H1 (cell line): ENCODE results near the gene PTH1R. TPM values are rescaled to one million over a fixed set of nuclear protein-coding genes. Genes with fewer than 3 reads are reported as not detected.

Source experiments
- JUND ChIP-seq: IDR thresholded peaks from 2 replicates; pipeline ENCODE4 v1.6.1; 2011; ENCODE audit warnings: mild to moderate bottlenecking, improper control_type of control experiment, low read length
- POU5F1 ChIP-seq: IDR thresholded peaks from 2 replicates; pipeline ENCODE4 v1.6.1; 2011; ENCODE audit warnings: low read depth, mild to moderate bottlenecking, low read length, moderate library complexity
- SP1 ChIP-seq: IDR thresholded peaks from 2 replicates; pipeline ENCODE4 v1.6.1; 2011; ENCODE audit warnings: low read depth, low read length
- TCF12 ChIP-seq: IDR thresholded peaks from 2 replicates; pipeline ENCODE4 v1.6.1; 2011; ENCODE audit warnings: low read depth, mild to moderate bottlenecking, low read length
- polyA plus RNA-seq, 7 experiments: library from polyadenylated mRNA; depleted of rRNA in 3 of 7; stranded (reverse) in 5 of 7; unstranded in 2 of 7; fragments of >200 nt in 5 of 7; fragments of 200-250 nt in 2 of 7; gene quantifications; 1 replicate in 5 of 7; 2 replicates in 1 of 7; 4 replicates in 1 of 7; pipeline versions ENCODE4 v1.2.1 to v1.2.3, GENCODE V29; 2011 to 2013; ENCODE audit warnings: missing spikeins in 2 of 7, mixed read lengths in 2 of 7
- total RNA-seq: library from RNA; stranded (reverse); fragmentation: NEBNext Ultra II Directional; extraction: Animal tissue kit (Norgen Biotek cat#: 25700); gene quantifications from 2 replicates; pipeline ENCODE4 v1.2.1, GENCODE V29; 2021
- TF ChIP-seq, protein P1 (sequence below): fragments of 300-600 bp; sonication (generic); IDR thresholded peaks from 2 replicates; pipeline ENCODE4 v1.7.1; 2012; ENCODE audit warnings: low read length, moderate library complexity, mild to moderate bottlenecking, inconsistent platforms; ENCODE audit not compliant: insufficient replicate concordance

PTH1R gene
- total and polyA plus RNA-seq, 2 of the 8 experiments (the other 6 are each of a cell fraction or from before 2014, with no cell fraction given), result 0.57 to 1.5 TPM

DNA sequence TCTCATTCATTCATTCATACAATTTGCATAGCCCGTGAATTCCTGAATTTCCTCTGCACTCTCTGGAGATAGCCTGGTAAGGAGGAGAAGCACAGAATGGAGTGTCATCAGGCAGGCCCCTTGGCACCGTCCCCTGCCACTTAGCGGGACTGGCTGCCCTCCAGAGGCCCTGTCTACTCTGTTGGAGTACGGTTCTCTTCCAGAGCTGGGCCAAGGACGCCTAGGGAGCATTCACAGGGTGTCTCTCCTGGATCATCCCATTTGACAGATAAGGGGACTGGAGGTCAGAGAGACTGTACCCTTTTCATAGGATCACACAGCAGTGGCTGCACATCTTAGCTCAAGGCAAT is 48.0 kb downstream of the PTH1R start (continued):
- TF ChIP-seq, protein P1, sequence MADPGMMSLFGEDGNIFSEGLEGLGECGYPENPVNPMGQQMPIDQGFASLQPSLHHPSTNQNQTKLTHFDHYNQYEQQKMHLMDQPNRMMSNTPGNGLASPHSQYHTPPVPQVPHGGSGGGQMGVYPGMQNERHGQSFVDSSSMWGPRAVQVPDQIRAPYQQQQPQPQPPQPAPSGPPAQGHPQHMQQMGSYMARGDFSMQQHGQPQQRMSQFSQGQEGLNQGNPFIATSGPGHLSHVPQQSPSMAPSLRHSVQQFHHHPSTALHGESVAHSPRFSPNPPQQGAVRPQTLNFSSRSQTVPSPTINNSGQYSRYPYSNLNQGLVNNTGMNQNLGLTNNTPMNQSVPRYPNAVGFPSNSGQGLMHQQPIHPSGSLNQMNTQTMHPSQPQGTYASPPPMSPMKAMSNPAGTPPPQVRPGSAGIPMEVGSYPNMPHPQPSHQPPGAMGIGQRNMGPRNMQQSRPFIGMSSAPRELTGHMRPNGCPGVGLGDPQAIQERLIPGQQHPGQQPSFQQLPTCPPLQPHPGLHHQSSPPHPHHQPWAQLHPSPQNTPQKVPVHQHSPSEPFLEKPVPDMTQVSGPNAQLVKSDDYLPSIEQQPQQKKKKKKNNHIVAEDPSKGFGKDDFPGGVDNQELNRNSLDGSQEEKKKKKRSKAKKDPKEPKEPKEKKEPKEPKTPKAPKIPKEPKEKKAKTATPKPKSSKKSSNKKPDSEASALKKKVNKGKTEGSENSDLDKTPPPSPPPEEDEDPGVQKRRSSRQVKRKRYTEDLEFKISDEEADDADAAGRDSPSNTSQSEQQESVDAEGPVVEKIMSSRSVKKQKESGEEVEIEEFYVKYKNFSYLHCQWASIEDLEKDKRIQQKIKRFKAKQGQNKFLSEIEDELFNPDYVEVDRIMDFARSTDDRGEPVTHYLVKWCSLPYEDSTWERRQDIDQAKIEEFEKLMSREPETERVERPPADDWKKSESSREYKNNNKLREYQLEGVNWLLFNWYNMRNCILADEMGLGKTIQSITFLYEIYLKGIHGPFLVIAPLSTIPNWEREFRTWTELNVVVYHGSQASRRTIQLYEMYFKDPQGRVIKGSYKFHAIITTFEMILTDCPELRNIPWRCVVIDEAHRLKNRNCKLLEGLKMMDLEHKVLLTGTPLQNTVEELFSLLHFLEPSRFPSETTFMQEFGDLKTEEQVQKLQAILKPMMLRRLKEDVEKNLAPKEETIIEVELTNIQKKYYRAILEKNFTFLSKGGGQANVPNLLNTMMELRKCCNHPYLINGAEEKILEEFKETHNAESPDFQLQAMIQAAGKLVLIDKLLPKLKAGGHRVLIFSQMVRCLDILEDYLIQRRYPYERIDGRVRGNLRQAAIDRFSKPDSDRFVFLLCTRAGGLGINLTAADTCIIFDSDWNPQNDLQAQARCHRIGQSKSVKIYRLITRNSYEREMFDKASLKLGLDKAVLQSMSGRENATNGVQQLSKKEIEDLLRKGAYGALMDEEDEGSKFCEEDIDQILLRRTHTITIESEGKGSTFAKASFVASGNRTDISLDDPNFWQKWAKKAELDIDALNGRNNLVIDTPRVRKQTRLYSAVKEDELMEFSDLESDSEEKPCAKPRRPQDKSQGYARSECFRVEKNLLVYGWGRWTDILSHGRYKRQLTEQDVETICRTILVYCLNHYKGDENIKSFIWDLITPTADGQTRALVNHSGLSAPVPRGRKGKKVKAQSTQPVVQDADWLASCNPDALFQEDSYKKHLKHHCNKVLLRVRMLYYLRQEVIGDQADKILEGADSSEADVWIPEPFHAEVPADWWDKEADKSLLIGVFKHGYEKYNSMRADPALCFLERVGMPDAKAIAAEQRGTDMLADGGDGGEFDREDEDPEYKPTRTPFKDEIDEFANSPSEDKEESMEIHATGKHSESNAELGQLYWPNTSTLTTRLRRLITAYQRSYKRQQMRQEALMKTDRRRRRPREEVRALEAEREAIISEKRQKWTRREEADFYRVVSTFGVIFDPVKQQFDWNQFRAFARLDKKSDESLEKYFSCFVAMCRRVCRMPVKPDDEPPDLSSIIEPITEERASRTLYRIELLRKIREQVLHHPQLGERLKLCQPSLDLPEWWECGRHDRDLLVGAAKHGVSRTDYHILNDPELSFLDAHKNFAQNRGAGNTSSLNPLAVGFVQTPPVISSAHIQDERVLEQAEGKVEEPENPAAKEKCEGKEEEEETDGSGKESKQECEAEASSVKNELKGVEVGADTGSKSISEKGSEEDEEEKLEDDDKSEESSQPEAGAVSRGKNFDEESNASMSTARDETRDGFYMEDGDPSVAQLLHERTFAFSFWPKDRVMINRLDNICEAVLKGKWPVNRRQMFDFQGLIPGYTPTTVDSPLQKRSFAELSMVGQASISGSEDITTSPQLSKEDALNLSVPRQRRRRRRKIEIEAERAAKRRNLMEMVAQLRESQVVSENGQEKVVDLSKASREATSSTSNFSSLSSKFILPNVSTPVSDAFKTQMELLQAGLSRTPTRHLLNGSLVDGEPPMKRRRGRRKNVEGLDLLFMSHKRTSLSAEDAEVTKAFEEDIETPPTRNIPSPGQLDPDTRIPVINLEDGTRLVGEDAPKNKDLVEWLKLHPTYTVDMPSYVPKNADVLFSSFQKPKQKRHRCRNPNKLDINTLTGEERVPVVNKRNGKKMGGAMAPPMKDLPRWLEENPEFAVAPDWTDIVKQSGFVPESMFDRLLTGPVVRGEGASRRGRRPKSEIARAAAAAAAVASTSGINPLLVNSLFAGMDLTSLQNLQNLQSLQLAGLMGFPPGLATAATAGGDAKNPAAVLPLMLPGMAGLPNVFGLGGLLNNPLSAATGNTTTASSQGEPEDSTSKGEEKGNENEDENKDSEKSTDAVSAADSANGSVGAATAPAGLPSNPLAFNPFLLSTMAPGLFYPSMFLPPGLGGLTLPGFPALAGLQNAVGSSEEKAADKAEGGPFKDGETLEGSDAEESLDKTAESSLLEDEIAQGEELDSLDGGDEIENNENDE, result no peak
- no peak for TF ChIP-seq SP1
- no peak for TF ChIP-seq TCF12
- no peak for TF ChIP-seq POU5F1
- no peak for TF ChIP-seq JUND
